ENCODE results near the gene CCDC174.
"Not testable (repeated sequence)": the region's sequence is repeated elsewhere in the genome, so short reads cannot be mapped to it uniquely, and the experiment has no call there.

CCDC174 gene

DNA sequence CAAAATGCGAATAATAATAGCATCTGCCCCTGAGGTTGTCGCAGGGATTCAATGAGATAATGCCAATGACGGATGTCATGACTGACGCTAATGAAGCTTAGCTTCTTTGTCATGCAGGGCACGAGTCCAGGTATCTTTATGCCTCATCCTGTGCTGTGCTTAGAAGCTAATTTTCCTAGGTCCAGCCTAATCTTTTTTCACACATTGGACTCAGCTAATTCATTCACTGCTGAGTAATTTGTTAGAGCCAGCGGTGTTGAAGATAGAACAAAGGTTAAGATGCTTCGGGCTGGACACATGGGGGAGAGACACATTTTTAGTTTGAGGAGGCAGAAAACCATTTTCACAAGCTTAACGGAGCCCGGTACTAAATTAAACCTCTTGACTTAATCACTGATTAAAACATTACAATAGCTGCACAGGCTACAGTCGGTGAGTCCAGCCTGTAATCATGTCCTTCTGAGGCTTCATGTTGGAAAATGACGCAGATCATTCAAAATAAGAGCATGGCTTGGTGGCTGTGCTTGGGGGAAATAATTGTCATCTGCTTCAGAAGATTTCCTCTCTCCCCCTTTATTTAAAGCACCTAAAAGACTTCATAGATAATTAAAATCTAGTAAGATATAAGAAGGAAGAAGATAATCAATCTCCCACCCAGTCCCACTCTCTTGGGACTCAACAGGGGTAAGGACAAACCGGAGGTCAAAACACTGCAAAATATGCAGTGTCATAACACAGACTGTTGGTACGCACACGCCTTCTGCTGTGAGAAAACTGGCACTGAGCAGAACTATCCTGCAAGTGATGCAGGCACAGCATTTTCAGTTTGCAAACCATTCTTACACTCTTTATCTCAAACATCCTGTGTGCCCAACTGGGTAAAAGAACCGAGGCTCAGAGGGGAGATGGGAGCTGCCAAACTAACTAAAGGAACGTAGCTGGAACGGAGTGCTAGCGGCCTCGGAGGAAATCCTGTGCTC lies 3.3 kb upstream of the CCDC174 start:
- no peak overlapping the region for H2AFZ ChIP-seq (ENCODE audit: low read length)
- peak overlapping the region; percentile 37 for H3K4me2 ChIP-seq (ENCODE audit: low read depth, low read length, poor library complexity, severe bottlenecking)

DNA sequence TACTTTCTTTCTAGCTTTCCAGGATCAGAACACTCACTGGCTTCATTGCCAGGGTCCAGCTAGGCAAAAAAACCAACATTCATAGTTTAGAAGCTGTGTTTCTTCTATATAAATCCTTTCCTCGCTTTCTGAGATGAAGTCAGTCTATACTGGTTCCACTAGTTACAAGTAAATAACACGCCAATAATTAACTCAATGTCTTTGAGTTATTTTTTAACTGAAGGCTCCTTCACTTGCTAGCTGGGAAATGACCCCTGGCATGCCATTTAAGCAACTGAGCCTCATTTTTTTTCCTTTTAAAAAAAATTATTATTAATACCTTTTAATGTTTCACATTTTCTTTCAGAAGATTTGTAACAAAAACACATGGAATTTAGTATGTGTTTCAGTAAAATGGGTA lies 2.1 kb upstream of the CCDC174 start:
- Histone ChIP-seq H3K9me2 (replicated peaks; ENCODE audit: low read depth, low read length) (no peaks in the 10 kb centered on the region), H3K27me3 (ENCODE audit: insufficient read depth, low read length, poor library complexity, severe bottlenecking) (no peaks in the 10 kb centered on the region), H3K4me1 (ENCODE audit: insufficient read depth, low read length, poor library complexity, severe bottlenecking) (peaks cover 38% of the 10 kb centered on the region), H2AFZ (ENCODE audit: low read length) (no peak overlapping the region), H3K9me3 (ENCODE audit: insufficient read depth, low read depth, low read length) (no peaks in the 10 kb centered on the region), H3K79me2 (ENCODE audit: insufficient read depth, low read length) (peaks cover 29% of the 10 kb centered on the region), H3K36me3 (ENCODE audit: insufficient read depth, low read length) (no peaks in the 10 kb centered on the region), H3F3A (ENCODE audit: low read depth) (0 out of 2 replicates have a peak, but pooled peaks cover 4% of the 10 kb centered on the region), H3K4me3 (ENCODE audit: low read length, poor library complexity, severe bottlenecking) (no peak overlapping the region), H3K9ac (ENCODE audit: low read depth, low read length, poor library complexity, severe bottlenecking) (no peak overlapping the region), H3K4me2 (ENCODE audit: low read depth, low read length, poor library complexity, severe bottlenecking) (no peak overlapping the region), H4K20me1 (ENCODE audit: insufficient read depth, low read length, poor library complexity, severe bottlenecking) (peaks cover 3% of the 10 kb centered on the region)
- no peak for TF ChIP-seq EZH2phosphoT487 (IDR thresholded peaks at IDR 0.05; ENCODE audit: borderline replicate concordance)
- TF ChIP-seq, protein P1, sequence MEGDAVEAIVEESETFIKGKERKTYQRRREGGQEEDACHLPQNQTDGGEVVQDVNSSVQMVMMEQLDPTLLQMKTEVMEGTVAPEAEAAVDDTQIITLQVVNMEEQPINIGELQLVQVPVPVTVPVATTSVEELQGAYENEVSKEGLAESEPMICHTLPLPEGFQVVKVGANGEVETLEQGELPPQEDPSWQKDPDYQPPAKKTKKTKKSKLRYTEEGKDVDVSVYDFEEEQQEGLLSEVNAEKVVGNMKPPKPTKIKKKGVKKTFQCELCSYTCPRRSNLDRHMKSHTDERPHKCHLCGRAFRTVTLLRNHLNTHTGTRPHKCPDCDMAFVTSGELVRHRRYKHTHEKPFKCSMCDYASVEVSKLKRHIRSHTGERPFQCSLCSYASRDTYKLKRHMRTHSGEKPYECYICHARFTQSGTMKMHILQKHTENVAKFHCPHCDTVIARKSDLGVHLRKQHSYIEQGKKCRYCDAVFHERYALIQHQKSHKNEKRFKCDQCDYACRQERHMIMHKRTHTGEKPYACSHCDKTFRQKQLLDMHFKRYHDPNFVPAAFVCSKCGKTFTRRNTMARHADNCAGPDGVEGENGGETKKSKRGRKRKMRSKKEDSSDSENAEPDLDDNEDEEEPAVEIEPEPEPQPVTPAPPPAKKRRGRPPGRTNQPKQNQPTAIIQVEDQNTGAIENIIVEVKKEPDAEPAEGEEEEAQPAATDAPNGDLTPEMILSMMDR (conservative IDR thresholded peaks at IDR 0.05; ENCODE audit: low read length): no peak

More for the DNA sequence above, 3.3 kb upstream of the CCDC174 start:
- H3K4me3 ChIP-seq (ENCODE audit: low read length, poor library complexity, severe bottlenecking): no peak overlapping the region
- peaks cover 3% of the 10 kb centered on the region for H4K20me1 ChIP-seq (ENCODE audit: insufficient read depth, low read length, poor library complexity, severe bottlenecking)
- H3K4me1 ChIP-seq (ENCODE audit: insufficient read depth, low read length, poor library complexity, severe bottlenecking): peaks cover 27% of the 10 kb centered on the region
- no peak for TF ChIP-seq EZH2phosphoT487 (IDR thresholded peaks at IDR 0.05; ENCODE audit: borderline replicate concordance)
- TF ChIP-seq, protein P1 (conservative IDR thresholded peaks at IDR 0.05; ENCODE audit: low read length): no peak
- no peaks in the 10 kb centered on the region for H3K9me3 ChIP-seq (ENCODE audit: insufficient read depth, low read depth, low read length)
- H3K79me2 ChIP-seq (ENCODE audit: insufficient read depth, low read length): peaks cover 17% of the 10 kb centered on the region
- H3K9me2 ChIP-seq (replicated peaks; ENCODE audit: low read depth, low read length): no peaks in the 10 kb centered on the region
- H3K36me3 ChIP-seq (ENCODE audit: insufficient read depth, low read length): no peaks in the 10 kb centered on the region
- H3F3A ChIP-seq (ENCODE audit: low read depth): 0 out of 2 replicates have a peak, but pooled peaks cover 4% of the 10 kb centered on the region
- no peaks in the 10 kb centered on the region for H3K27me3 ChIP-seq (ENCODE audit: insufficient read depth, low read length, poor library complexity, severe bottlenecking)
- peak overlapping the region; percentile 33 for H3K9ac ChIP-seq (ENCODE audit: low read depth, low read length, poor library complexity, severe bottlenecking)

DNA sequence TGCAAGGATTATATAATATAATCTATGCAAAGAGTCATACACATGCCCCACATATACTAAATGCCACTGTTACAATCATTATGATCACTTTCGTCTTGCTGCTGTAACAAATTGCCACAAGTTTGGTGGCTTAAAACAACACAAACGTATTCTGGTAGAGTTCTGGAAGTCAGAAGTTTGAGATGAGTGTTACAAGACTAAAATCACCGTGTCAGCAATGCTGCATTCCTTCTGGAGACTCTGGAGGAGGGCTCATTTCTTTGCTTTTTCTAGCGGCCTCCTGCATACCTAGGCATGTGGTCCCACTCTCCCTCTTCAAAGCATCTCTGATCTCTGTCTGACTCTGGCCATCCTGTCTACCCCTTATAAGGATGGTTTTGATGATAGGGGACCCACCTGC lies 1.4 kb upstream of the CCDC174 start:
- no peaks in the 10 kb centered on the region for H3K9me3 ChIP-seq (ENCODE audit: insufficient read depth, low read depth, low read length)
- H3K4me3 ChIP-seq (ENCODE audit: low read length, poor library complexity, severe bottlenecking): peak overlapping the region; percentile 95
- peak overlapping the region; percentile 95 for H3K9ac ChIP-seq (ENCODE audit: low read depth, low read length, poor library complexity, severe bottlenecking)
- H4K20me1 ChIP-seq (ENCODE audit: insufficient read depth, low read length, poor library complexity, severe bottlenecking): peaks cover 3% of the 10 kb centered on the region
- H3K27me3 ChIP-seq (ENCODE audit: insufficient read depth, low read length, poor library complexity, severe bottlenecking): no peaks in the 10 kb centered on the region
- H3K4me1 ChIP-seq (ENCODE audit: insufficient read depth, low read length, poor library complexity, severe bottlenecking): peaks cover 38% of the 10 kb centered on the region
- H3K4me2 ChIP-seq (ENCODE audit: low read depth, low read length, poor library complexity, severe bottlenecking): peak overlapping the region; percentile 85
- H3K79me2 ChIP-seq (ENCODE audit: insufficient read depth, low read length): peaks cover 34% of the 10 kb centered on the region
- H3K9me2 ChIP-seq (replicated peaks; ENCODE audit: low read depth, low read length): no peaks in the 10 kb centered on the region
- H3F3A ChIP-seq (ENCODE audit: low read depth): 0 out of 2 replicates have a peak, but pooled peaks cover 4% of the 10 kb centered on the region
- H3K36me3 ChIP-seq (ENCODE audit: insufficient read depth, low read length): no peaks in the 10 kb centered on the region
- TF ChIP-seq, protein P1 (conservative IDR thresholded peaks at IDR 0.05; ENCODE audit: low read length): no peak
- no peak for TF ChIP-seq EZH2phosphoT487 (IDR thresholded peaks at IDR 0.05; ENCODE audit: borderline replicate concordance)
- no peak overlapping the region for H2AFZ ChIP-seq (ENCODE audit: low read length)

DNA sequence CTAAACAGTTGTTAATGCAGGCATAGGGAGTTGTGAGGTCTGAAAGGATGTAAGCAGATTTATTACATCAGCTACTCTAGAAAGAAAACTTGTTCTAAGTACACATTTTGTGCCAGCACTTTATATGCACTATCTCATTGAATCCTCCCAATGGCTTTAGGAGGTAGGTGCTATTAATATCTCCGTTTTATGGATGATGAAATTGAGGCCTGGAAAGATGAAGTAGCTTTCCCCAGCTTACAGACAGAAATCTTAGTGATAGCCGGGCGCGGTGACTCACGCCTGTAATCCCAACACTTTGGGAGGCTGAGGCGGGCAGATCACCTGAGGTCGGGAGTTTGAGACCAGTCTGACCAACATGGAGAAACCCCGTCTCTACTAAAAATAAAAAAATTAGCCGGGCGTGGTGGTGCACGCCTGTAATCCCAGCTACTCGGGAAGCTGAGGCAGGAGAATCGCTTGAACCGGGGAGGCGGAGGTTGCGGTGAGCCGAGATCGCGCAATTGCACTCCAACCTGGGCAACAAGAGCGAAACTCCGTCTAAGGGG lies 872 bp downstream of the CCDC174 start:
- H2AFZ ChIP-seq (ENCODE audit: low read length): 0 out of 2 replicates have a peak overlapping the region, but pooled peaks have one; percentile 92
- H3K27me3 ChIP-seq (ENCODE audit: insufficient read depth, low read length, poor library complexity, severe bottlenecking); H3K9me2 ChIP-seq (replicated peaks; ENCODE audit: low read depth, low read length); H3F3A ChIP-seq (ENCODE audit: low read depth); H4K20me1 ChIP-seq (ENCODE audit: insufficient read depth, low read length, poor library complexity, severe bottlenecking); H3K9me3 ChIP-seq (ENCODE audit: insufficient read depth, low read depth, low read length): not testable (repeated sequence)
- H3K4me3 ChIP-seq (ENCODE audit: low read length, poor library complexity, severe bottlenecking): peak overlapping the region; percentile 95
- peaks cover 20% of the 10 kb centered on the region; the same call in 1 of the 2 replicates for H3K36me3 ChIP-seq (ENCODE audit: insufficient read depth, low read length)
- peak overlapping the region; percentile 96 for H3K4me2 ChIP-seq (ENCODE audit: low read depth, low read length, poor library complexity, severe bottlenecking)
- H3K9ac ChIP-seq (ENCODE audit: low read depth, low read length, poor library complexity, severe bottlenecking): peak overlapping the region; percentile 95
- peaks cover 42% of the 10 kb centered on the region for H3K79me2 ChIP-seq (ENCODE audit: insufficient read depth, low read length)
- peaks cover 37% of the 10 kb centered on the region for H3K4me1 ChIP-seq (ENCODE audit: insufficient read depth, low read length, poor library complexity, severe bottlenecking)

All from Loucy (cell line).